Esophagus squamous epithelium (tissue), 5 donors: Measurements from ENCODE around the gene RNF17. TPM values are rescaled to one million over a fixed set of nuclear protein-coding genes. Genes with fewer than 3 reads are reported as not detected.

Experiments used
- DNase-seq: peaks from one replicate; lab custom pipeline; 2025; lab: John Stamatoyannopoulos, UW
- H3K27ac ChIP-seq, 4 donors: fragments of 200-600 bp; sonication (generic); one replicate each; pipeline ENCODE4 v1.5.1; 2016 to 2019; ENCODE audit warnings: mild to moderate bottlenecking in 1 of 4
- H3K27me3 ChIP-seq, 4 donors: fragments of 200-600 bp; sonication (generic); 1 replicate in 3 of 4; 2 replicates in 1 of 4; pipeline versions ENCODE4 v1.5.1 to v1.6.0; 2017 to 2021; ENCODE audit warnings: antibody characterized with exemption in 1 of 4
- H3K36me3 ChIP-seq, 3 donors: fragments of 200-600 bp; sonication (generic); one replicate each; pipeline ENCODE4 v1.5.1; 2016 to 2019
- H3K4me1 ChIP-seq, 3 donors: fragments of 200-600 bp; sonication (generic); one replicate each; pipeline ENCODE4 v1.5.1; 2017 to 2019
- H3K4me3 ChIP-seq, 4 donors: fragments of 200-600 bp; sonication (generic); 1 replicate in 3 of 4; 2 replicates in 1 of 4; pipeline ENCODE4 v1.5.1; 2016 to 2019; ENCODE audit warnings: mild to moderate bottlenecking in 2 of 4, moderate library complexity in 1 of 4
- H3K9me3 ChIP-seq, 3 donors: fragments of 200-600 bp; sonication (generic); one replicate each; pipeline ENCODE4 v1.5.1; 2016 to 2019
- CTCF ChIP-seq, 6 experiments: fragments of 450-650 bp in 4 of 6; fragments of 200-600 bp in 2 of 6; sonication (generic) in 2 of 6; IDR thresholded peaks; one replicate each; pipeline ENCODE4 v1.5.1; 2016 to 2019; ENCODE audit warnings: antibody characterized with exemption in 6 of 6, mild to moderate bottlenecking in 4 of 6, moderate library complexity in 4 of 6
- POLR2A ChIP-seq, 4 donors: fragments of 450-650 bp; IDR thresholded peaks; one replicate each; pipeline ENCODE4 v1.6.1; 2017; ENCODE audit warnings: antibody characterized with exemption in 4 of 4, mild to moderate bottlenecking in 4 of 4, moderate library complexity in 3 of 4
- WGBS, 2 donors: methylation state at CpG; one replicate each; pipeline ENCODE4 v1.1.5; 2018; 5-methylcytosine and 5-hydroxymethylcytosine counted together
- intact Hi-C: fragments of 100-400 bp; cut with DNase I; formaldehyde crosslinking; loops from one replicate; pipeline ENCODE4 v1.15.0; 2022
- total RNA-seq, 4 donors: library from RNA; depleted of rRNA; stranded (reverse); fragments of >200 nt; gene quantifications; one replicate each; pipeline ENCODE4 v1.1.0, GENCODE V29; 2016
- donor health status: DM: yes; HTN: yes; CAD: no.

Gene RNF17
- total RNA-seq, 4 donors from 2014 or later = 0.38 TPM; not detected in 3

- Histone ChIP-seq H3K4me1 (no peaks in the 10 kb centered on the region), H3K4me3 (no peak overlapping the region), H3K27ac (no peak overlapping the region), H3K36me3 (no peaks in the 10 kb centered on the region), H3K27me3 (peaks cover 0 to 7% (median 0%) of the 10 kb centered on the region in 4 donors), H3K9me3 (no peaks in the 10 kb centered on the region)
- intact Hi-C loops = no loop called here
- no peak for DNase-seq
- TF ChIP-seq POLR2A (IDR thresholded peaks at IDR 0.05) (no peak), CTCF (IDR thresholded peaks at IDR 0.05) (no peak)
Observed at GRCh38 chr13:24759197-24759596, 4.8 kb upstream of the RNF17 start.

GRCh38 chr13:24764276-24764630, 284 bp downstream of the RNF17 start:
- H3K9me3 ChIP-seq = no peaks in the 10 kb centered on the region
- H3K4me3 ChIP-seq = no peak overlapping the region
- 93 to 94% methylated on average over 15 of the region's 15 CpGs for WGBS, 2 donors
- intact Hi-C loops = no loop called here
- H3K27ac ChIP-seq = no peak overlapping the region
- H3K36me3 ChIP-seq = no peaks in the 10 kb centered on the region
- no peaks in the 10 kb centered on the region for H3K27me3 ChIP-seq
- H3K4me1 ChIP-seq = no peaks in the 10 kb centered on the region
- TF ChIP-seq CTCF (IDR thresholded peaks at IDR 0.05) = no peak
- no peak for TF ChIP-seq POLR2A (IDR thresholded peaks at IDR 0.05)
- DNase-seq = no peak

GRCh38 chr13:24777171-24777570, 13.2 kb downstream of the RNF17 start:
- TF ChIP-seq CTCF (IDR thresholded peaks at IDR 0.05) (no peak), POLR2A (IDR thresholded peaks at IDR 0.05) (no peak)
- no peak overlapping the region for H3K4me3 ChIP-seq
- DNase-seq = no peak
- no peaks in the 10 kb centered on the region for H3K27me3 ChIP-seq
- intact Hi-C loops = no loop called here
- no peak overlapping the region for H3K27ac ChIP-seq
- WGBS, 2 donors = 74 to 86% methylated on average over 1 of the region's 1 CpG
- no peaks in the 10 kb centered on the region for H3K36me3 ChIP-seq
- H3K4me1 ChIP-seq = no peaks in the 10 kb centered on the region
- no peaks in the 10 kb centered on the region for H3K9me3 ChIP-seq

- Histone ChIP-seq H3K36me3 (no peaks in the 10 kb centered on the region), H3K9me3 (peaks cover 0 to 6% (median 5%) of the 10 kb centered on the region in 3 donors), H3K4me1 (no peaks in the 10 kb centered on the region), H3K27me3 (no peaks in the 10 kb centered on the region), H3K4me3 (no peak overlapping the region), H3K27ac (no peak overlapping the region)
- DNase-seq = no peak
- TF ChIP-seq POLR2A (IDR thresholded peaks at IDR 0.05) (no peak), CTCF (IDR thresholded peaks at IDR 0.05) (no peak)
- 20 to 32% methylated on average over 1 of the region's 1 CpG for WGBS, 2 donors
- intact Hi-C loops = no loop called here
Observed at GRCh38 chr13:24784319-24784718, 20.4 kb downstream of the RNF17 start.

- Histone ChIP-seq H3K36me3 (no peaks in the 10 kb centered on the region), H3K27me3 (no peaks in the 10 kb centered on the region), H3K4me3 (no peak overlapping the region), H3K9me3 (peaks cover 0 to 2% (median 0%) of the 10 kb centered on the region in 3 donors), H3K27ac (no peak overlapping the region), H3K4me1 (no peaks in the 10 kb centered on the region)
- intact Hi-C loops = no loop called here
- TF ChIP-seq POLR2A (IDR thresholded peaks at IDR 0.05) (no peak), CTCF (IDR thresholded peaks at IDR 0.05) (no peak)
- DNase-seq = no peak
- 27 to 36% methylated on average over 3 of the region's 3 CpGs for WGBS, 2 donors
Observed at GRCh38 chr13:24788538-24788937, 24.6 kb downstream of the RNF17 start.
